Measurements from ENCODE around the gene PLD5. TPM values are rescaled to one million over a fixed set of nuclear protein-coding genes. Genes with fewer than 3 reads are reported as not detected.

The PLD5 gene
- total and polyA plus RNA-seq, 7 donors, result 0.03 to 0.92 (median 0.22) TPM; not detected in 4

DNA sequence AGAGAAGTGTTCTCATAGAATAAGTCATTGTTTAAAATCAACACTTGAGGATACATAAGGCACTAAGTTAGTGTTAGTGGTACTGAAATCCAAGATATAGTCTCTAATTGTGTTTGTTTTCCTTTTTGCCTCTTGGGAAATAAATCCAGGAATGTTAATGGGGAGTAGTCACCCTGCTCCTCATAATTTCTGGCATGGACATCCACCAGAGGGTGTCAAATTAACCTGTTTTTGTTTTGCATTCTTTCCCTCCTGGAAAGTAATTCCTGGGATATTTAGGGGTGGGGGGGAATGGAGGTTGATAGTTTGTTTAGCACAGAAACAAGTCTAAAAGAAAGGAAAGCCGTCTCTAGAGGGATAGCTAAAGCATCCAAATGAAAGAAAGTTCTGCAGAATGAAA is 437.8 kb downstream of the PLD5 start:
- H3K9me3 ChIP-seq, result no peaks in the 10 kb centered on the region
- no peak overlapping the region for H3K27ac ChIP-seq
- H3K4me1 ChIP-seq, result no peaks in the 10 kb centered on the region
- H3K27me3 ChIP-seq (ENCODE audit: insufficient read depth in 3 of 3, low read length in 2 of 3), result no peaks in the 10 kb centered on the region
- no peak for DNase-seq
- TF ChIP-seq, protein P1, sequence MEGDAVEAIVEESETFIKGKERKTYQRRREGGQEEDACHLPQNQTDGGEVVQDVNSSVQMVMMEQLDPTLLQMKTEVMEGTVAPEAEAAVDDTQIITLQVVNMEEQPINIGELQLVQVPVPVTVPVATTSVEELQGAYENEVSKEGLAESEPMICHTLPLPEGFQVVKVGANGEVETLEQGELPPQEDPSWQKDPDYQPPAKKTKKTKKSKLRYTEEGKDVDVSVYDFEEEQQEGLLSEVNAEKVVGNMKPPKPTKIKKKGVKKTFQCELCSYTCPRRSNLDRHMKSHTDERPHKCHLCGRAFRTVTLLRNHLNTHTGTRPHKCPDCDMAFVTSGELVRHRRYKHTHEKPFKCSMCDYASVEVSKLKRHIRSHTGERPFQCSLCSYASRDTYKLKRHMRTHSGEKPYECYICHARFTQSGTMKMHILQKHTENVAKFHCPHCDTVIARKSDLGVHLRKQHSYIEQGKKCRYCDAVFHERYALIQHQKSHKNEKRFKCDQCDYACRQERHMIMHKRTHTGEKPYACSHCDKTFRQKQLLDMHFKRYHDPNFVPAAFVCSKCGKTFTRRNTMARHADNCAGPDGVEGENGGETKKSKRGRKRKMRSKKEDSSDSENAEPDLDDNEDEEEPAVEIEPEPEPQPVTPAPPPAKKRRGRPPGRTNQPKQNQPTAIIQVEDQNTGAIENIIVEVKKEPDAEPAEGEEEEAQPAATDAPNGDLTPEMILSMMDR (IDR thresholded peaks at IDR 0.05), result no peak
- WGBS, 3 donors, result 53 to 64% (median 61%) methylated on average over 1 of the region's 1 CpG
- intact Hi-C loops (cut with DNase I), result no loop called here
- no peaks in the 10 kb centered on the region for H3K36me3 ChIP-seq (ENCODE audit: insufficient read depth in 1 of 2, low read depth in 1 of 2)
- no peak overlapping the region for H3K4me3 ChIP-seq
- no peak for ATAC-seq

DNA sequence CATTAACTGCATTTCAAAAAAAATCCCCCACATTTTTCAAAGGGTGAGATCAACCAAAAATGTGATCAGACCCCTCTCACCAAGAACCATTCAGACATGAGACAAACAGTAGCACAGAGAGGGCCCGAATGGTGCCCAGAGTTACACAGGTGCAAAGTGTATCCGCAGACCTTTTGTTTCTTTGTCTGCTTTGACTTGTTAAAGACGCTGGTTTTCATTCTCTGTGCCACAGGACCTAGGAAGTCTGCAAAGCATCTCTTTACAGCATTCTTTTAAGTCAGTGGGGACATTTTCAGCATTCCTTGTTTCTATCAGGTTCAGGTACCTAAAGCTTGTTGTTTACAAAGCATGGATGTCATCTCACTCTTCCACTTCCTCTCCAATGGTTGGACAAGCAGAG is 438.4 kb downstream of the PLD5 start:
- ATAC-seq (no peak), DNase-seq (no peak)
- Histone ChIP-seq H3K36me3 (ENCODE audit: insufficient read depth in 1 of 2, low read depth in 1 of 2) (no peaks in the 10 kb centered on the region), H3K4me3 (no peak overlapping the region), H3K27me3 (ENCODE audit: insufficient read depth in 3 of 3, low read length in 2 of 3) (no peaks in the 10 kb centered on the region), H3K9me3 (no peaks in the 10 kb centered on the region), H3K27ac (no peak overlapping the region), H3K4me1 (no peaks in the 10 kb centered on the region)
- intact Hi-C loops (cut with DNase I), result no loop called here
- TF ChIP-seq, protein P1 (IDR thresholded peaks at IDR 0.05), result no peak
- WGBS, 3 donors, result 68 to 73% (median 70%) methylated on average over 3 of the region's 3 CpGs

DNA sequence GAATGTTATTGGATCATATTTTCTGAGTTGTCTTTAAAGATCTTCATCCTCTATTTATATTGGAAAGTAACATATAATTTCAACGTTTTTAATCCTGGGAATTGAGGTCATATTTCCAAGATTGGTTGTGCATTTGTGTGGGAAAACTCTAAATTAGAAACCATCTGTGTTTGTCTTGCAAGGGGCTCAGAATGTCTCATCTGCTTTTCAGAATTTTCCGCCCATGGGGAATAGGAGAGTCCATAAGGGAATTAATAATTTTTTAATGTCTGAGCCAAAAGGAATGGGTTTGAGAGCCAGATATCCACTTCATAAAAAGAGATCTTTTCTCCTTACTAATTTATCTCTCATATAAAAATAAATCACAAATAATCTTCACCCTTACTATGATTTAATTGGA is 440.8 kb downstream of the PLD5 start:
- Histone ChIP-seq H3K9me3 (no peaks in the 10 kb centered on the region), H3K36me3 (ENCODE audit: insufficient read depth in 1 of 2, low read depth in 1 of 2) (no peaks in the 10 kb centered on the region), H3K27me3 (ENCODE audit: insufficient read depth in 3 of 3, low read length in 2 of 3) (no peaks in the 10 kb centered on the region), H3K4me3 (no peak overlapping the region), H3K4me1 (no peaks in the 10 kb centered on the region), H3K27ac (no peak overlapping the region)
- intact Hi-C loops (cut with DNase I), result no loop called here
- ATAC-seq (no peak), DNase-seq (no peak)
- WGBS, 3 donors, result 41 to 52% (median 48%) methylated on average over 2 of the region's 2 CpGs
- TF ChIP-seq, protein P1 (IDR thresholded peaks at IDR 0.05), result no peak

DNA sequence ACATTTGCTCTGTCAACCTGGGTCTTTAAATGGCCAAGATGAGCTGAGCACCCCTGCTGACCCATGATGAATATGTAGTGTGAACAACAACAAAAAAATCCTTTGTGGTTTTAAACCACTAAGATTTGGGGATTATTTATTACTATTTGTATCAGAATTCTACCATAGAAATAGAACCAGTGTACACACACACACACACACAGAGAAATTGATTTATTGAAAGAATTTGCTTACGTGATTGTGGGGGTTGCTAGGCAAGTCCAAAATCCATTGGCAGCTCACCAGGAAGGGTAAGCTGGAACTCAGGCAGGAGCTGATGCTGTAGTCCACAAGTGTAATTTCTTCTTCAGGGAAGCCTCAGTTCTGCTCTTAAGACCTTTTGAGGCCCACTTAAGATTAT is 443.1 kb downstream of the PLD5 start:
- no peaks in the 10 kb centered on the region for H3K9me3 ChIP-seq
- 52 to 88% (median 67%) methylated on average over 1 of the region's 1 CpG for WGBS, 3 donors
- DNase-seq (no peak), ATAC-seq (no peak)
- no peak overlapping the region for H3K27ac ChIP-seq
- intact Hi-C loops (cut with DNase I), result no loop called here
- no peak overlapping the region for H3K4me3 ChIP-seq
- no peaks in the 10 kb centered on the region for H3K27me3 ChIP-seq (ENCODE audit: insufficient read depth in 3 of 3, low read length in 2 of 3)
- TF ChIP-seq, protein P1 (IDR thresholded peaks at IDR 0.05), result no peak
- no peaks in the 10 kb centered on the region for H3K4me1 ChIP-seq
- H3K36me3 ChIP-seq (ENCODE audit: insufficient read depth in 1 of 2, low read depth in 1 of 2), result no peaks in the 10 kb centered on the region

DNA sequence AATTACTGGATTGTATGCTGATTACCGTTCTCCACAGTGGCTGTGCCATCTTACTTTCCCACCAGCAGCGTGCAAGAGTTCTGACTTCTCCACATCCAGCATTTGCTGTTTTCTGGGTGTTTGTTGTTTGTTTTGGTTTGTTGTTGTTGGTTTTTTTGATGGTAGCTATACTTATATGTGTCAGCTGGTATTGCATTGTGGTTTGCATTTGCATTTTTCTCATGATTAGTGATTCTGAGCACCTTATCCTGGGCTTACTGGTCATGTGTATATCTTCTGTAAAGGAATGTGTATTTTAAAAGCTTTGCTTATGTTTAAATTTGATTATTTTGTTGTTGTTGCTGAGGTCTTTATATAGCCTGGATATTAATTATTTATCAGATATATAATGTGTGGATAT is 458.7 kb downstream of the PLD5 start:
- ATAC-seq, result no peak
- no peaks in the 10 kb centered on the region for H3K27me3 ChIP-seq (ENCODE audit: insufficient read depth in 3 of 3, low read length in 2 of 3)
- intact Hi-C loops (cut with DNase I), result no loop called here
- WGBS, 3 donors, result 73 to 80% (median 79%) methylated on average over 2 of the region's 2 CpGs
- H3K4me3 ChIP-seq, result no peak overlapping the region
- no peak overlapping the region for H3K27ac ChIP-seq
- no peak for DNase-seq
- no peaks in the 10 kb centered on the region for H3K36me3 ChIP-seq (ENCODE audit: insufficient read depth in 1 of 2, low read depth in 1 of 2)
- TF ChIP-seq, protein P1 (IDR thresholded peaks at IDR 0.05), result no peak
- no peaks in the 10 kb centered on the region for H3K4me1 ChIP-seq
- H3K9me3 ChIP-seq, result no peaks in the 10 kb centered on the region
